Stimulated activated CD4-positive, alpha-beta T cell treated with anti-CD3 and anti-CD28 coated beads, Interleukin-1b, Interleukin-23, amount 100 ng/mL, for 1 hour (primary cell): ENCODE measurements around the gene UMAD1.

ENCODE experiments used
- DNase-seq, 2 donors: peaks; one replicate each; pipeline ENCODE4 v3.0.0-alpha.2; 2020; ENCODE audit warnings: low read depth in 2 of 2

Gene UMAD1

DNA sequence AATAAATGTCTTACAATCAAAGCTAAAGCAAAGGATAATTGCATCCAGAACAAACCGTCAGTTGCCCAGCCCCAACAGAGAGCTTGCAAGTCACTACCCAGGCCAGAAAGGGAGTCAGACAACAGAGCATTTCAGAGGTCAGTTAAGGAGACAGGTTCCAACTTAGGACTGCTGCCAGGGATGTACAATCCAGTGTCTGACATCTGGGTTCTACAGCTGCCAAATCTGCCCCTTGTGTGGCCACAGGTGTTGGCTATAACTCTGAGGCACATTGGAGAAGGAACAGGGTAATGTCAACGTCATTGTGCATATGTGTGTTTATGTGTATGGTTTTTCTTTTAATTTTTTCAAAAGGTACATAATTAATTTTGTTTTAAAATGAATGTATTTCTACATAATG is 242.8 kb downstream of the UMAD1 start:
- DNase-seq: no peak

DNA sequence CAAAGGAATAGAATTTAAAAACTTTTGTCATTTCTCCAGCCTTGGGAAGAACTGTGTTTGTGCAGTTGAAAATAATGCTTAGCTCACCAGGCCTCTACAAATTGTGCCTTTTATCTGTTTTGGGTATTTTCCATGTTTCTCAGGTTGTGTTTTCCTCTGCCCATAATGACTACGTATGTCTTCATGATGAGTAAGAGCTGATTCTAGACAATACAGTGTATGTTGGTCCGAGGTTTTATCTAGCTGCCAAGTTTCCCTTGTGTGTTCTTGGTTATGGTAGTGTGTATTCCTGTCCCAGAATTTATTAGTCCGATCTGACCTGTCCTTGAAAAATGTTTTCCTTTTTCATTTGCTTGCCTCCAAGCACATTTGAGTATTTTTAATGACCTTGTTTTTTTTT is 244.3 kb downstream of the UMAD1 start:
- no peak for DNase-seq

DNA sequence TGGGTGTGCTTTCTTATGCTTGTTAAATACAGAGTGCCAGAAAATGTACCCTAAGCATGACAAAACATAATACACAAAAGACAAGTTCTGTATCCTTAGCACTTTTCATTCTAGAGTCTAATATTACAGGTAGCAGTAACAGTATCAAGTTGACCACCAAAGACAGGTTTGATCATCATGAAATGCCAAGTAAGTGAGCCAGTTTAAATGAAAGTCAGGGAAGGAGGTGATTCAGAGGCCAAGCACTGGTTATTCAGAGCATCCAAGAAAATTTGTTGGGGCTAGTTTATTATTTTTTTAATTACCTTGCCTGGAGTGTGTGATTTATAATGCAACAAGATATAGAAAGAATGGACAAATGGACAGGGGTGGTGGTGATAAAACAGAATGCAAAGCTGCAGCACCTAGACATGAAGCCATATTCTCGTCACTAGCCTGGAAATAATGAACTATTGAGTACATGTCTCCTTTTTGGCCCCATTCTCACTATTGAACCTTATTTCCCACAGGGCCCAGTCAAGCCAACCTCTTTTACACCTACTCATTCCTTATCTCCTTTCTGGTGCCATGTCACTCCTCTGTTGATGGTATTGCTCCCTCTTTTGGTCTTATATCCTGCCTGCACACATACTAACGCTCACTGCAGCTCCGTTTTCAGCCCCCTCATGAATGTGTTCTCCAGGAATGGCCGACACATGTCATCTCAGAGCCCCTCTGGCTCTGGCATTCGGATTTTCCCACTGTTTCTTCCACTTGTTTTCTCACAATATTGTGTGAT is 249.4 kb downstream of the UMAD1 start:
- no peak for DNase-seq

DNA sequence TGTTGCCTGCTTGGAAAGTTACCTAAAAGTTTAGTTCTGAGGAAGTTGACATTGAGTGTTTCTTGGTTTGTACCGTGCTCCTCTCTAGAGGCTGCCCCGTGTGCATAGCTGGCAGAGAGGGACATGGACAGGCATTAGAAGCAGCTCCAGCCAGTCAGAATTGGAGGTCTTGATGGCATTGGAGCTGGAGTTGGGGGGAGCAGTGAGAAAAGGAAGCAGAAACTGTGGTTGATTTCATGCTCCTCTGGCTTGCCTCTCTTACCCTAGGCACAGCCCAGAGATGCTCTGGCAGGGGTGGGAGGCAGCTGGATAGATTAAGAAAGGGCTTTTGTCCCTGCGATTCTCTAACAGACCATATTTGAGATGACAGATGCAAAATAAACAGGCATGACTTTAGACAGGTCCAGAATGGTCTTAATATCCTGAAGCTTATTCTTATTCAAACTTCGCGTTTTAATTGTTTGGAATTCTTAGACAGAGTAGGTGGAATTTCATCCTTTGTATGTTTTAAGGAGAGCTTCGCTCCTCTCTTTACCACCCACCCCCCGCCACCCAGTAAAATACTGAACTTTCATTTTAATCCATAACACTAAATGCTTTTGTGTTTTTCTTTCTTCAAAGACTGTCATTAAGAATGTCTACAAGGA is 254.6 kb downstream of the UMAD1 start:
- no peak for DNase-seq

DNA sequence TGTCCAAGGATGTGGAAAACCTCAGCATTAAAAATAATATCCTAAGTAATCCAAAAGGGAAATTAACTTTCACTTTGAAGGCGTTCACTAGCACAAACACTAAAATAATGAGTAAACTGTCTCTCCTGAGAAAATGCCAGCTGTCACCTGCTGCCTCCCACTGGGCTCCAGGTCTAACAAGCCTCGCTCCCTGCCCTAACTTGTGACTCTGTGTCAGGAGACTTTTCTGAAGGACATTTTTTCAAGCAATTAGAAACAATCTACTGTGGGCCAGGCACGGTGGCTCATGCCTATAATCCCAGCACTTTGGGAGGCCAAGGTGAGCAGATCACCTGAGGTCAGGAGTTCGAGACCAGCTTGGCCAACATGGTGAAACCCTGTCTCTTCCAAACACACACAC is 255.2 kb downstream of the UMAD1 start:
- DNase-seq: no peak

DNA sequence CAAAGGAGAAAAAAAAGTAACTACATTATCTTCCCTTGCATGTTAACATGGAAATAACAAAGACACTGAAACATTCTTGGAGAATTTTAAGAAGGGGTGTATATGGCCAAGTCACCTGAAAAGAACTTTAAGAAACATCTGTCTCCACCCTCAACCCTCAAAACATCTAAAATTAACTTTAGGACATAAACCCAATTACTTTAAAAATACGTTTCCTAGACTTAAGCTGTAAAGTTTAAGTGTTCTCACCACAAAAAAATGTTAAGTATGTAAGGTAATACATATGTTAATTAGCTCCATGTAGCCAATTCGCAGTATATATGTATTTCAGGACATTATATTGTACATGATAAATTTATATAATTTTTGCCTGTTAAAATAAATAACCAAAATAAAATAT is 257.0 kb downstream of the UMAD1 start:
- no peak for DNase-seq

DNA sequence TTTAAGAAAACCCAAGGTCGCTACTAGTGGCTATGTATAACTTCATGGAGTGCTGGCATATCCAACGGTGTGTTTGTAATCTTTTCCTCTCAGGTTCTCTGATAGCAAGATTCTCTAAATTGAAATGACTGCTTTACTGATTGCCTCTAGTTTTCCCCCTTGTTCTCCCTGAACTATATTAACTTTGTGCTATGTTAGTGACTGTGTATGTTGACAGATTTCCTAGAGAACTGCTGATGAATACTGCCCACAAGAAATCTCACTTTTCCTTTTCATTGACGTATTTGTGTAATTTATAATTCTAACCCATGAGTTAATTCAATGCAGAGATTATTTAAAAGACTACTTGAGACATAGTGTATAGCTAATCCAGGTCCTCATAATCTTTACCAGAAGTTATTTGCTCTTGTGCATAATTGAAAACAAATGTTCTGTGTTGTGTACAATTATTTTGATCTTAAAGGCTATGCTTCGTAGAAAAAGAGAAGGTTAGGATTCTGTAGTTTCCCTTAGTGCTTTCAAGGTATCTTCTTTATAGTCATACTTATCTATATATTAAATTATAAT is 257.5 kb downstream of the UMAD1 start:
- no peak for DNase-seq

DNA sequence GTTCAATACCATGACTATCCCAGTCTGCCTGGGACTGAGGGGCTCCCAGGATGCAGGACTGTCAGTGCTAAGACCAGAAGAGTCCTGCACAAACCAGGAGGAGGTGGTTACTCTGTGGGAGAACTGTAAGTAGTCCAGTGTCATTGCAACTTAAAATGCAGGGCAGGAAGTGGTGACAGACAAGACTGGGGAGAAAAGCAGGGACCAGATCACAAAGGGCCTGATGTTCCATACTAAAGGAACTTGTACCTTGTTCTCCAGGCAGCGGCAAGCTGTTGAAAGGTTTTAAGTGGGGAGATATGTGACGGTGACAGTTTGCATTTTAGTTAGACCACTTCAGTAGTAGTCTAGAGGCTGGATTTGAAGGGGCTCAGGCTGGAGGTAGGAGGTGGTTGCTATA is 262.3 kb downstream of the UMAD1 start:
- no peak for DNase-seq

DNA sequence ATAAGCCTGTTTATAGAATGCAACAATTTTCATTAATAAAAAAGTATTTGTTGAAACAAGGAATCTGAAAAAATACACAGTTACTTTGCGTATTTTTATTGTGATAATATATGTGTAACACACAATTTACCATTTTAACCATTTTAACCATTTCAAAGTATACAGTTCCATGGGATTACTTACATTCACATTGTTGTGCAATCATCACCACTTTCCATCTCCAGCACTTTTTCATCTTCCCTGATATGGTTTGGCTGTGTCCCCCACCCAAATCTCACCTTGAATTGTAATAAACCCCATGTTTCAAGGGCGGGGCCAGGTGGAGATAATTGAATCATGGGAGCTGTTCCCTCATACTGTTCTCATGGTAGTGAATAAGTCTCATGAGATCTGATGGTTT is 266.8 kb downstream of the UMAD1 start:
- DNase-seq: no peak

DNA sequence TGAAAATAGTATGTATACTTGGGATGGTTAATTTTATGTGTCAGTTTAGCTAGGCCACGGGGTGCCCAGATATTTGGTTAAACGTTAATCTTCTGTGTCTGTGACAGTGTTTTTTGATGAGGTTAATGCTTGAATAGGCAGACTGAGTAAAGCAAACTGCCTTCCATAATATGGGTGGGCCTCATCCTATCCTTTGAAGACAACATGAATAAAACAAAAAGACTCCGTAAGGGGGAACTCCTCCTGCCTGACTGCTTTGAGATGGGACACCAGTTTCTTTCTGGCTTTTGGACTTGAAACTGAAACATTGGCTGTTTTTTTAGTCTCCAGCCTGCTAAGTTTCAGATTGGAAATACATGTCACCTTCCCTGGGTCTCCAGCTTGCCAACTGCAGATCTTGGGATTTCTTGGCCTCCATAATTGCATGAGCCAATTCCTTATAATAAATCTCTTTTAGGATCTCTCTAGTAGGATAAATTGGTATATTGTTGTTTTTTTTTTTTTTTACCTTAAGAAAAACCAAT is 268.1 kb downstream of the UMAD1 start:
- no peak for DNase-seq

DNA sequence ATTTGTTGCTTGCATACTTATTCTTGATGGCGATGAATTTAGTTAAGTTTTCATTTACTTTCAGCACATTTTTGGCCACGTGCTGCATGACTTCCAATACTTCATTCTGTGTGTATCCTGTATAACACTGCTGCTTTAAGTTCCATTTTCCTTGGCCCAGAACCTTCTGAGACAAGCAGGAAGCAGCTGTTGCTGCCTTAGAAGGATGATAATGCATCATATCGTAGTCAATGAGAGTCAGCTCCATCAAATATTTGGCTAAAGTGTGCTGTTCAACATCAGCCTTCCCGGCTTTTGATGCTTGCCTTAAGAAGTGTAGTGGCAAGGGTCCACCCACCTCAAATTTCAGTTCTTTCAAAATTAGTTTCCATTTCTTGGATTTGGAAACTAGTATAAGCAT is 268.8 kb downstream of the UMAD1 start:
- no peak for DNase-seq

DNA sequence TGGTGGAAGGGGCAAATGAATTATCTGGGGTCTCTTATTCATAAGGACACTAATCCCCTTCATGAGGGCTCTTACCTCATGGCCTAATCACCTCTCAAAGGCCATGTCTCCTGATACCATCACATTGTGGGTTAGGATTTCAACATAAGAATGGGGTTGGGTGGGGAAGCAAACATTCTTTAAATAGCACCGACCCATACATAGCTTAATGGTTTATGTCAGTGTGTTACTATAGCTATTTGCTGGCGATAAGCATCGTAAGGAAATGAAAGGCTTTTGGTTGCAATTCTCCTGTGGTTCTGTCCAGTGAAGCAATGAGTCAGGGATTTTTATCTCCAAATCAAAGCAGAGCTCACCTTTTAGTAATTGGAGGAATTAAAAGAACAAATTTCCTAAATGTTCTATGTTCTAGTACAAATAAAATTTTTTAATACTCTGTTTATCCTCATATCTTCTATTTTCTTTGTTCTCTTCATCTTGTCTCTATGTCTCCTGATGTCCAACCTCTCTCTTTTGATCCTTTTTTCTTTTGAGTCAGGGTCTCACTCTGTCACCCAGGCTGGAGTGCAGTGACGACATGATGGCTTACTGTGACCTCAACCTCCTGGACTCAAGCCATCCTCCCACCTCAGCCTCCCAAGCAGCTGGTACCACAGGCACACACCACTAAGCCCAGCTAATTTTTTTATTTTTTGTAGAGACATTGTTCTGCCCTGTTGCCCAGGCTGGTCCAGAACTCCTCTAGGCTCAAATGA is 271.0 kb downstream of the UMAD1 start:
- DNase-seq: no peak

DNA sequence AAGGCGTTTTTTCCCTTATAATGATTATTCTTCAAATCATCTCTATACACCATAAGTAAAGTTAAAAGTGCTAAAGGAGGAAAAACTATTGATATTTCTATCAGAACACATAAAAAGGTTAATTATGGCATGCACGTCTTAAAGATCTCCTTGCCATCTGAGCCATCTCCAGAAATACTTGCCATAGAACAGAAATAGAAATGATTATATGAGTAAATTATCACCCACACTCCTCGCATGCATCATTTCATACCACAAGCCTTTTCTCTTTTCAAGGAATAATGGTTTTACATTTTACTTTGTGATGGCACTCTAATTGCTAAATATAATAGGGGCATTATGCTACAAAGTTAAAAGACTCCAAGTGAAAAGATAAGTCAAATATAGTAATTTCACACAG is 272.4 kb downstream of the UMAD1 start:
- no peak for DNase-seq

DNA sequence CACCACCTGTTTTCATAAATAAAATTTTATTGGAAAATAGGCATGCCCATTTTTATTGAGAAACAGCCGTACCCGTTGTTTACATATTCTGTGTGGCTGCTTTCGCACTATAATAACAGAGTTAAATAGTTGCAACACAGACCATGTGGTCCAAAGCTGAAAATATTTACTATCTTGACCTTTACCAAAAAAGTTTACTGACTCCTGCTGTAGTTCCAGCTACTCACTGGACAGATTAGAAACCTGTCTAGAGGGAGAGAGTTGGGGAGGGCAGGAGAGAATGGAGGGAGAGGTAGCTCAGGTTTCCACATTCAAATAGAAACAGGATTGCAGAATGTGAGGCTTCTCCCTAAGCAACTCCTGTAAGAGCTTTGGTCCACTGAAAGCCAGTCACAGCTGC is 273.0 kb downstream of the UMAD1 start:
- no peak for DNase-seq

DNA sequence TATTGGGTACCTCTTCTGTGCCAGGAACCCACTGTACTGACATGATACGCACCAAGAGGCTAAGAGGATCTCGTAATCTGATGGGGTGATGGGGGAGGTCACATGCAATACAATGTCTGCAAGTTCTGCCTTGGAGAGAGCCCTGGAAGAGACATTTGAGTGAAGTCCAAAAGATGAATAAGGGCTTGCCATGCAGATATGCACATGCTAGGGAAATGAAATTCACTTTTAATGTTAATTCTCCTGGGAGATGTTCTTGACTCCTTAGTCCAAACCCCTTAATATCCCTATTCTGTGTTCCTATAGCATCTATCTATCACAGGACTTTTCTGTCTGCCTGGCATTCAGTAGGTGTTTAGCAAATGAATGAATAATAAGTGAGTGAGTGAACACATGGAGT is 274.0 kb downstream of the UMAD1 start:
- DNase-seq: no peak

DNA sequence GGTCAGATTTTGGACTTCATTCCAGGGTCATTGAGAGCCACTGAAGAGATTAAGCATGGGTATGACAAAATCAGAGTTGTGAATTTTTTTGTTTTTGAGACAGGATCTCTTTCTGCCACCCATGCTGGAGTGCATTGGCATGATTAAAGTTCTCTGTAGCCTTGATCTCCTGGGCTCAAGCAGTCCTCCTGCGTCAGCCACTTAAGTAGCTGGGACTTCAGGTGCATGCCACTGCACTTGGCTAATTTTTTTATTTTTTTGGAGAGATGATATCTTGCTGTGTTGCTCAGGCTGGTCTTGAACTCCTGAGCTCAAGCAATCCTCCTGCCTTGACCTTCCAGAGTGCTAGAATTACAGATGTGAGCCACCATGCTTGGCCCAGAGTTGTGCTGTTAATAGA is 275.5 kb downstream of the UMAD1 start:
- DNase-seq: no peak

DNA sequence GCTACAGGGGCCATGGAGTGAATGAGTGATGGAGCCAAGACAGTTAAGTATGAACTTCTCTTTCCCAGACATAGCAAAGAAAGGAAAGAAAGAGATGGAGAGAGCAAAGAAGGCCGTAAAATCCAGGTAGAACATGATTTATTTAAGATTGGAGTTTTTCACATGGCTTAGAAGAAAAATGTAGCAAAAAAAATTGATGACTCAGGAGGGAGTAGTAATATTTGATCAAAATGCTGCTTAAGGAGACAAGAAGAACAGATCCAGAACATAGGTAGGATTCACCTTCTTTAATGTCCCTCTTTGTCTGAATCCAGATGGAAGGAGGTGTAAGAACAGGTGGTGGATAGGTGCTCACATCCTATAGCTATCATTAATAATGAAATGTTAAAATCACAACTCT is 277.0 kb downstream of the UMAD1 start:
- no peak for DNase-seq

DNA sequence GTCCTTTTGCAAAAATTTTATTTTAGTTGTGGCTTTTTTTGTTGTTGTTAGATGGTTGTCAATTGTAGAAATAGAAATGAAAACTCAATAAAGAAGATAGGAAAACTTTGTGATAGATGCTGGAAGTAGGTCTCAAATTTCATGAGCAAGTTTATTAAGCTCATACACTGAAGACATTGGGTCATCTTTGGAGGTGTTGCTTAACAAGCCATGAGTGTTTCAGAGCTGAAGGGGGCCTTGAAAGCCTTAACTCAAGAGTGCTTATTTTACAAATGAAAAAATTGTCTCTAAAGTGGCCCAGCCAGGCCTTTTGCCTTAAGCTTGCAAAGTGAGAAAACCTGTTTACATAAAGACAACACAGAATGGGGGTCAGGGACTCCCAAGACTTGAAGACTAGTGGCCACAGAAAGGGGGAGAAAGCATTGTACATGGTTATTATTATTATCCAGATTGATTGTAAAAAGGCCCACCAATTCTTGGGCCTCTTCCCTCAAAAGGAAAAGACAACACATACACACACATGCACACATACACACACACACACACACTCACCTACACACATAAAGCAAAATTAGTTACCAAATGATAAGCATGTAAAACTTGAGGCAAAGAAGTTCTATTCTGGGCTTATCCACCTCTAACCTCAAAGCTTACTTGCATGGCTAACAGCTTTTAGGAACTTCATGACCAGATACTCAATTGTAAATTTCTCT is 278.3 kb downstream of the UMAD1 start:
- DNase-seq: no peak

DNA sequence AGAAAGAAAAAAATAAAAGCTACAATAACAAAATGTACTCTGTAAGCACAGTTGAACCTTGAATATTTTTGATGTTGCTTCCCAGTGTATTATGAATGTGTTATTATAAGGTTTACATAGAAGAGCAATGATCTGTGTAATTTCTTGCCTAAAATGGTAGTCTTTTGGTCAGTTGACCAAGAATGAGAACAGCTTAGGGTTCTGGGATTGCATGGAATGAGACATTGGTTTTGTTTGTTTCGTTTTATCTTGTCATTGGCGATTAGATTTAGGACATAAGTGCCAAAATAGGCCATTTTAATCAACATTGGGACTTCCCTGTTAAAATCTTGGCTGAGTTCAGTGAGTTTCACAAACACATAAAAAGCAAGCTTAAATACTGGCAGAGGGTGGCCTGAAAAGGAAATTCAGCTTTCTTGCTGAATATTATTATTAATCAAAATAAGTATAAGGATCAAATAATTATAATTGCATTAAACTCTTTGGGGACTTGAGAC is 278.9 kb downstream of the UMAD1 start:
- DNase-seq: no peak

DNA sequence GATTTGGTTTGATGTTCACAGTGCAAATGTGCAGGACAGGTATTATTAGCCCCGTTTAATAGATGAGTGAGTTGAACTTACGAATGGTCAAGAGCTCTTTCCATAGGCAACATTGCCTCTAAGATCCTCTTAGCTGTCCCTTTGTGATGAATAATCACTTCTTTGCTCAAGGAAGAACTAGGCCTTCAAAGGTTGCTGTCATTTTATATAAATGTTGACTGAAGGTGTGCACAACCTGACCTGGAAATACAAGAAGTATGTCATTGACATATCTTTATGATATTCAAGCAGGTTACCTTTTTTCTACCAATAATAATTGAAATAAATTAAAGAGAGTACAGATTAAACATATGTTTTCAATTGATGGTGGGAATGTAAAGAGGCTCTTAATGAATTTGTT is 279.5 kb downstream of the UMAD1 start:
- DNase-seq: no peak

DNA sequence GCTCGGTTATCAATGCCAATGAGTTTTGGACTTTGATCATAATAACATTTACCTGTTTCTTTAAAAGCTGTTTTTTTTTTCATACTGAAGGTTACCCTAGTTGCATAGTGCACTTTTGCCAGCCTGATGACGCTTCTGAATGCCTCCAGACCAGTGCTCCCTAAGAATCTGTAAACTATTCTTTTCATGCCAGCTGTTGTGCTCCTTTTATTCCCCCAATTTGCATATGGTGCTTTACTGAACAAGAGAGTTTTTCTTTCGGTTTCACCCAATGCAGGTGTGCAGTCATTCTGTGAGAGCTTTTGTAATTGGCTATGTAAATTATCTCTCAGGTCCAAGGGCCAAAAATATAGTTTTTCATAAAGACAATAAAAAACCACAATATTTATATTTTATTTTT is 279.9 kb downstream of the UMAD1 start:
- DNase-seq: no peak

DNA sequence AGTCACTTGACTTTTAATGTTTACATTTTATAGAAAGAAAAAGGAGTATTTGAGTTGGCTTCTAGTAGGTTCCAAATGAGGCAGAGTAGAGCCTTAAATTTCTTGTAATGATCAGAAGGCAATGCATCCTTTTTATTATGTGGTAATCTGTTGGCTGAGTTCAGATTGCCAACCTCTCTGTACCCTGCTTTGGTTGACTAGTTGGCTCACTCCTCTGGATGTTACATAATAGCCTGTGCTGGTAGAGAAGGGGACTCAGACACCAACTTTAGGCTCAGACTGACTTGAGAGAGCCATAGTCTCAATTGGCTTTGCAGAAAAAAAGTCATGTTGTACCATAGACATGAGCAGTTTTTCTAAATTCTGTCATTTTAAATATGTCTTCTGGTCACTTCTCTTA is 281.3 kb downstream of the UMAD1 start:
- DNase-seq: no peak
